Coronary artery (tissue), 2 donors: ENCODE data around the gene TBC1D4.
"Not testable (repeated sequence)": the region's sequence is repeated elsewhere in the genome, so short reads cannot be mapped to it uniquely, and the experiment has no call there.

Experiments used
- DNase-seq: peaks from one replicate; pipeline ENCODE4 v3.0.0-alpha.2; 2017; ENCODE audit warnings: low spot score
- H3K27ac ChIP-seq, 2 donors: fragments of 200-600 bp; sonication (generic); one replicate each; pipeline ENCODE4 v1.5.1; 2016 to 2019
- H3K4me3 ChIP-seq: fragments of 200-600 bp; sonication (generic); 2 replicates; pipeline ENCODE4 v1.5.1; 2016; ENCODE audit warnings: mild to moderate bottlenecking, moderate library complexity
- TF ChIP-seq, protein P1 (sequence below): fragments of 200-600 bp; sonication (generic); IDR thresholded peaks from one replicate; pipeline ENCODE4 v1.5.1; 2019; ENCODE audit warnings: antibody characterized with exemption

The TBC1D4 gene

DNA sequence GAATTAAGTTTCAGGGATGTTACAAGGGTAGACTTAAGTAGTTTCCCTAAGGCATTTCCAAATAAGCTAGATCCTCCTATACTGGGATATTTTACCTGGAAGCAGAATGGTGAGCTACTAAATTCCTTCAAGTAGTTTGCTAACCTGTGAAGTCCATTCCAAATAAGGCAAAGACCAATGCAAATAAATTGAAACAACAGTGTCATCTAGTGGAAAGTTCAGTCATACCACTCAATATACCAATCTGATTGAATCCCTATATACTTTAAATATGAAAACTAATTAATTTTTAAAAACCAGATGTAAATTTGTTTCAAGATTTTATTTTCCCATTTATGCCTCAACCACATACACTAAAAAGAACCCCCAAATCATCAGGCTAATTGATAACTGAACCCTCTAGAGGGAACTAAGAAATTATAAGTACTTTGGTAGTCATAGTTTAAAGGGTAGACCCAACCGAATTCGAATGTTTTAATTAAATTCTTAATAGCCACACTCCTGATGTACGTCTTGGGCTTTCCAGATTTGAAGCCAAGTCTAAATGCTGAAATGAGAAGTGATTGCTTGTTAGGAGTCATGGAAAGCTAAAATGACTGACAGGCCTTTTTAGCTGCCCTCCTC, 223.7 kb downstream of the TBC1D4 start:
- no peak overlapping the region for H3K4me3 ChIP-seq
- TF ChIP-seq, protein P1, sequence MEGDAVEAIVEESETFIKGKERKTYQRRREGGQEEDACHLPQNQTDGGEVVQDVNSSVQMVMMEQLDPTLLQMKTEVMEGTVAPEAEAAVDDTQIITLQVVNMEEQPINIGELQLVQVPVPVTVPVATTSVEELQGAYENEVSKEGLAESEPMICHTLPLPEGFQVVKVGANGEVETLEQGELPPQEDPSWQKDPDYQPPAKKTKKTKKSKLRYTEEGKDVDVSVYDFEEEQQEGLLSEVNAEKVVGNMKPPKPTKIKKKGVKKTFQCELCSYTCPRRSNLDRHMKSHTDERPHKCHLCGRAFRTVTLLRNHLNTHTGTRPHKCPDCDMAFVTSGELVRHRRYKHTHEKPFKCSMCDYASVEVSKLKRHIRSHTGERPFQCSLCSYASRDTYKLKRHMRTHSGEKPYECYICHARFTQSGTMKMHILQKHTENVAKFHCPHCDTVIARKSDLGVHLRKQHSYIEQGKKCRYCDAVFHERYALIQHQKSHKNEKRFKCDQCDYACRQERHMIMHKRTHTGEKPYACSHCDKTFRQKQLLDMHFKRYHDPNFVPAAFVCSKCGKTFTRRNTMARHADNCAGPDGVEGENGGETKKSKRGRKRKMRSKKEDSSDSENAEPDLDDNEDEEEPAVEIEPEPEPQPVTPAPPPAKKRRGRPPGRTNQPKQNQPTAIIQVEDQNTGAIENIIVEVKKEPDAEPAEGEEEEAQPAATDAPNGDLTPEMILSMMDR: peak; percentile 45
- DNase-seq: no peak
- H3K27ac ChIP-seq: no peak overlapping the region

- no peak for DNase-seq
- no peak overlapping the region for H3K27ac ChIP-seq
- TF ChIP-seq, protein P1: no peak
- H3K4me3 ChIP-seq: no peak overlapping the region
Observed at GRCh38 chr13:75256922-75257321, 225.0 kb downstream of the TBC1D4 start.

GRCh38 chr13:75255653-75256052, 226.3 kb downstream of the TBC1D4 start:
- Histone ChIP-seq H3K4me3 (no peak overlapping the region), H3K27ac (no peak overlapping the region)
- TF ChIP-seq, protein P1: no peak
- DNase-seq: no peak

DNA sequence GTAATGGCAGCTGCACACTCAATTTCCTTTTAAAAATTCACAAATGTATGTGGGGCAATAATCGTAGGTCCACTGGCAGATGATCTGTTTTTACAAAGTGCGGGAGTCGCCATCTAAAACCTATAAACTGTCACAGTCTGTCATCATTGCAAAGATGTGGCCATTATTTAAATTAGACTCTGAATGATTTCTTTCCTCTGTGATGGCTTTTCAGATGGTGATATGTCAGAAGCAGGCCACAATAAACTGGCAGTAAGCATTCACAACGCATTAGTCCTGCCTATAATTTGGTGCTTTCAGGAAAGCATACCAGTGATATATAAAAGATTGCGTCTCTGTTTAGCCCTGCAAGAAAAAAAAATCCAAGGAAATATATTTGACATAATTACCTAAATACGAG, 226.8 kb downstream of the TBC1D4 start:
- DNase-seq: no peak
- Histone ChIP-seq H3K27ac (no peak overlapping the region), H3K4me3 (no peak overlapping the region)
- TF ChIP-seq, protein P1: no peak

- H3K4me3 ChIP-seq: no peak overlapping the region
- TF ChIP-seq, protein P1: no peak
- no peak for DNase-seq
- H3K27ac ChIP-seq: no peak overlapping the region
Observed at GRCh38 chr13:75251188-75251587, 230.8 kb downstream of the TBC1D4 start.

- no peak overlapping the region for H3K27ac ChIP-seq
- DNase-seq: no peak
- TF ChIP-seq, protein P1: no peak
Observed at GRCh38 chr13:75250526-75251178, 231.3 kb downstream of the TBC1D4 start.

GRCh38 chr13:75245578-75245977, 236.4 kb downstream of the TBC1D4 start:
- DNase-seq, H3K27ac ChIP-seq, H3K4me3 ChIP-seq: not testable (repeated sequence)

More at GRCh38 chr13:75250526-75251178, 231.3 kb downstream of the TBC1D4 start:
- no peak overlapping the region for H3K4me3 ChIP-seq

GRCh38 chr13:75240240-75240639, 241.7 kb downstream of the TBC1D4 start:
- not testable (repeated sequence) for H3K27ac ChIP-seq, DNase-seq, H3K4me3 ChIP-seq
